GM12892 (cell line): ENCODE measurements around the gene HLA-DMA.

Experiments used
- POLR2A ChIP-seq: IDR thresholded peaks from 2 replicates; pipeline ENCODE4 v1.6.1; 2011; ENCODE audit warnings: low read depth, low read length, control low read depth
- POLR2AphosphoS5 ChIP-seq: IDR thresholded peaks from 2 replicates; pipeline ENCODE4 v1.6.1; 2011; ENCODE audit warnings: low read depth, low read length, control low read depth
- TAF1 ChIP-seq: IDR thresholded peaks from 2 replicates; pipeline ENCODE4 v1.6.1; 2011; ENCODE audit warnings: low read depth, mild to moderate bottlenecking, control low read depth, low read length, borderline replicate concordance

DNA sequence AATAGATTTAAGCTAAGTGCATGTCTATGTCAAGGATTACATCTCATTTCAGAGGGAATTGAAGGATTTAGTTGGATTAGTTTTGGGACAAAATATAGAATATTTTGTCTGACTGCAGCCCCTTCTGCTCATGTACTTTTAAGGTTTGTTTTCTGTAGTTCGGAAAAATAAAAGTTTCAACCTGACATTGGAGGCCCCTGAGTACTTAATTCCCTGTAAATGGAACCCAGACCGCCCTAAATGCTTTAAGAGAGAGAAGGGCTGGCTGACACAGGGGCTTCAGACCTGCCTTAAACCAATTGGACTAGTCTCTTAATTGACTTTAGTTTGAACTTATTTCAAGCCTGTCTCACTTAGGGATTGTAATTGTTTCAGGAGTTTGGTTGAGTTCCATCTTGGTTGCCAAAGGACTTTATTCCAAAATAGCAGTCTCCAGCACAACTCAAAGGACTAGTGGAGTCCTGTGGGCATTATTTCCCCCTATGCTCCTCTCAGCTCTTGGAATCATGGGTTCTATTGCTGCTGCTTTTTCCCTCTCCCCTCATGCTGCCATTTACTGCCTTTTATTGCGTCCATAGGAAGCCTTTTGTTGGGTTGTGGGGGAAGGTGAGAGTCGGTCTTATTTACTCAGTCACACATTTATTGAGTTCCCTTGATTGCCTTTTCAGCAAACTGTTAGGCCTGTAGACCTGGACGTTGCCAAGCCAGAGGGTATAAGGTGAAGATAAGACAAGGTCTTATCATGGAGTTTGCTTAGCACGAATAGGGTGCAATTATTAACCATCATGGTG lies 30.0 kb upstream of the HLA-DMA start:
- TF ChIP-seq POLR2AphosphoS5 (no peak; the same call in 1 of the 2 replicates), POLR2A (no peak; the same call in 1 of the 2 replicates), TAF1 (no peak)
